Psoas muscle (tissue), 8 donors: Measurements from ENCODE around the gene BRD9. TPM values are rescaled to one million over a fixed set of nuclear protein-coding genes. Genes with fewer than 3 reads are reported as not detected.
"Not testable (repeated sequence)": the region's sequence is repeated elsewhere in the genome, so short reads cannot be mapped to it uniquely, and the experiment has no call there.

ENCODE experiments used
- ATAC-seq, 4 donors: fragments of 200-7000 bp; cut with Tn5 transposase; one replicate each; pipeline ENCODE4 v1.9.1; 2020; ENCODE audit warnings: moderate library complexity in 3 of 4, mild to moderate bottlenecking in 2 of 4
- DNase-seq, 2 donors: peaks; one replicate each; pipeline ENCODE4 v3.0.0-alpha.2; 2020
- H3K27ac ChIP-seq: fragments of 200-600 bp; one replicate; pipeline ENCODE4 v1.8.0; 2022
- H3K27me3 ChIP-seq, 3 donors: fragments of 200-600 bp in 1 of 3; one replicate each; pipeline versions ENCODE4 v1.6.1 to v1.8.0; 2013 to 2022; ENCODE audit warnings: low read length in 2 of 3, mild to moderate bottlenecking in 2 of 3, moderate library complexity in 1 of 3; ENCODE audit not compliant: insufficient read depth in 3 of 3
- H3K36me3 ChIP-seq, 2 donors: fragments of 200-600 bp in 1 of 2; one replicate each; pipeline versions ENCODE4 v1.6.1 to v1.8.0; 2013 to 2022; ENCODE audit warnings: low read depth in 1 of 2, mild to moderate bottlenecking in 1 of 2, moderate library complexity in 1 of 2; ENCODE audit not compliant: insufficient read depth in 1 of 2
- H3K4me1 ChIP-seq: fragments of 200-600 bp; one replicate; pipeline ENCODE4 v1.8.0; 2022
- H3K4me3 ChIP-seq: fragments of 200-600 bp; one replicate; pipeline ENCODE4 v1.8.0; 2022; ENCODE audit warnings: mild to moderate bottlenecking
- H3K9me3 ChIP-seq: fragments of 200-600 bp; one replicate; pipeline ENCODE4 v1.8.0; 2022
- WGBS, 3 donors: extraction: QIAGEN DNeasy Blood & Tissue Kit; methylation state at CpG; one replicate each; pipeline versions ENCODE4 v1.1.6 to v1.1.7; 2013; 5-methylcytosine and 5-hydroxymethylcytosine counted together
- intact Hi-C, 2 donors: fragments of 100-400 bp; cut with DNase I; formaldehyde crosslinking; loops; one replicate each; pipeline versions ENCODE4 v1.11.0 to v1.14.2; 2022
- polyA plus RNA-seq, 3 donors: library from polyadenylated mRNA; stranded (reverse); fragments of 200-250 nt; gene quantifications; one replicate each; pipeline ENCODE4 v1.2.3, GENCODE V29; 2013
- total RNA-seq, 4 donors: library from RNA; stranded (reverse); fragmentation: NEBNext Ultra II Directional in 2 of 4; extraction: Animal tissue kit (Norgen Biotek cat#: 25700) in 2 of 4; gene quantifications; one replicate each; pipeline versions ENCODE4 v1.2.1 to v1.2.4, GENCODE V29; 2021 to 2023
- donor health status: healthy with polysubstance abuse.
- donor health status: DM: no; HTN: no; CAD: no; lungs with moderate emphysema.
- donor health status: Bipolar disorder and iron deficiency.
- donor health status: healthy.
- donor health status: DM: yes; HTN: yes; CAD: no.
- donor health status: DM: no; HTN: no; CAD: no.
- donor health status: DM: no; HTN: no; CAD: no.
- donor health status: DM: yes; HTN: yes; CAD: no.

BRD9 gene
- total and polyA plus RNA-seq, 7 donors = 18.7 to 28.0 (median 22.6) TPM

DNA sequence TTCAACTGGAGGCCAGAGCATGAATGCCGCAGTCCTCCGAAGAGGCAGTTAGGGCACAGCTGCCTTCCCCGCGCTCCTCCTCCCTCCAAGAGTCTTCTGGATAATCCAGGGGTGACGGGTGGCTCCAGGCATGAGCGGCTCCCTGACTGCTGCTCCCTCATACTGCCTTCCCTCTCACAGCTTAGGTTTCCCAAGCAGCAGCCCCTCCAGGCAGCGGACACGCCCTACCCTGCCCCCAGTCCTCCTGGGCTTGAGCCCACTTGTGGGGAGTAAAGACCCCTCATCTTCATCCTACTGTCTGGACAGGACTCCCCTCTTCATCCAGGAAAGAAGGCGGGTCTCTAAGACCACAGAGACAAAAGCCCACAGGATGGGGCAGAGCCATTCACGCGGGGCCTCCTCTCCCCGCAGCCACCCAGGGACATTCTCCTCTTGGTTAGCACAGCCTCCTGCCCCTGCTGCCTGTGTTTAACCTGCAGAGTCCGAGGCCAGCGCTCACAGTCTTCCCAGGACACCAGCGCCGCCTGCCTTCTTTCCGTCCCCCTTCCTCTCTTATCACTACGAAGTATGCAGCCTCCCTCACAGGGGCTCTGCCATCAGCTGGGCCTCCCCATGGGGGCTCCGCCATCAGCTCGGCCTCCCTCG, 47.4 kb downstream of the BRD9 start:
- H3K27ac ChIP-seq, H3K4me3 ChIP-seq, H3K36me3 ChIP-seq, H3K9me3 ChIP-seq, H3K27me3 ChIP-seq, H3K4me1 ChIP-seq: not testable (repeated sequence)
- DNase-seq (peak; percentile 11 to 48), ATAC-seq (peak in 1 of 4 donors; percentile 15)
- WGBS, 3 donors = 79 to 82% (median 79%) methylated on average over 11 to 13 of the region's 21 CpGs
- intact Hi-C loops = loop anchor here in 1 of 2 donors (10.0 kb wide), 1 partner anchor 80 kb away; no protein-coding TSS in a partner anchor

DNA sequence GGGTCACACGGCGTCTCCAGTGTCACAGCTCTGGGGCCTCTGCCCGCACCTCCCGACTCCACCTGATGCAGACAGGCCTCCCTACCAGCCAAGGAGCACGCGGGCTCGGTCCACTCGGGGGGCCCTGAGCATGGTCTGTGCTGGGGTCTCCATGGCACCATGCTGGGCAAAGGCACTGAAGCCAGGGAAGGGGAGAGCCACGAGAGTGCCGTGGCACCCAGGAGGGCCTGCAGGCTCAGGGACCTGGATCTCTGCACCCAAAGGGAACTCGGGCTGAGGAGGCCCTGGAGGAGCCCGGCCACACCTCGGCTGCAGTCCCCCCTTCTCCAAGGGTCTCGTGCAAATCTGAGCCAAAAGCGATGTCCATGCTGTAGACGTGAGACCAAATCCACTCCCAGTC, 48.2 kb downstream of the BRD9 start:
- H3K9me3 ChIP-seq, H3K27ac ChIP-seq, H3K27me3 ChIP-seq, H3K36me3 ChIP-seq, H3K4me1 ChIP-seq, H3K4me3 ChIP-seq: not testable (repeated sequence)
- WGBS, 3 donors = 88 to 89% (median 88%) methylated on average over 12 to 14 of the region's 16 CpGs
- ATAC-seq (peak in 1 of 4 donors; percentile 20), DNase-seq (peak; percentile 12 to 37)
- intact Hi-C loops = loop anchor here in 1 of 2 donors (10.0 kb wide), 1 partner anchor 80 kb away; no protein-coding TSS in a partner anchor

DNA sequence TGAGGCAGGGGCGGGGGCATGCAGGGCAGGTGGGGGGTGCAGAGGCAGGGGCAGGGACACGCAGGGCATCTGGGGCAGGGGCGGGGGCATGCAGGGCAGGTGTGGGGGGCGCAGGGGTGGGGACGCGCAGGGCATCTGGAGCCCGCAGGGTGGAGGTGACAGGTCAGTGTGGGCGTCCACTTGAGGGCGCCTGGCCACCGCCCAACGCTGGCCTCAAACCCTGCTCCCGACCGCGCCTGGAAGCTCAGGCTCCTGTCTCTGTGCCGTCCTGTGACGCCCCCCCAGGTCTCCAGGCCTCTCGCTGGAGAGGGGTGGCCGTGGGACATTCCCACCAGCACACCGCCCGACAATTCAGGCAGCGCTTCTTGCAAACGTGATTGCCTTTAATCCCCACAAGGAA, 48.7 kb downstream of the BRD9 start:
- not testable (repeated sequence) for H3K36me3 ChIP-seq, H3K27ac ChIP-seq, H3K9me3 ChIP-seq, H3K4me1 ChIP-seq, H3K27me3 ChIP-seq, H3K4me3 ChIP-seq
- DNase-seq (peak; percentile 14 to 42), ATAC-seq (peak in 2 of 4 donors; percentile 21 to 29)
- intact Hi-C loops = loop anchor here in 1 of 2 donors (10.0 kb wide), 1 partner anchor 79 kb away; no protein-coding TSS in a partner anchor
- WGBS, 3 donors = 83 to 87% (median 85%) methylated on average over 20 to 22 of the region's 22 CpGs

DNA sequence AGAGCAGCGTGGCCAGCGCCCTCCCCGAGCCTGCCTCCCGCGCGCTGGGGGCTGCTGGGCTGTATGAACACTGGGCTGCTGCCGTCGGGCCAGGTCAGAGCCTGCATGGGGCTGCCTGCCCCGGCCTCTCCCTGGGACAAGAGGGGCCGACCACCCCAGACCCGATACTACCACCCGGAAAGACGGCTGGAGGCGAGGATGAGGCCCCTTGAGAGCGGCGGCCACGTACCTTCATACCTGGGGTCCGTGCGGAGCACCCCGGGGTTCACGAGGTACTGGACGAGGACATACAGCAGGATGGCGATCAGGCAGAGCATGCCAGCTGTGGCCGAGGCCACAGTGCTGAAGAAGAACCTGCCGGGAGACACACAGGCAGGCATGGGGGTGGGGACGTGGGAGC, 49.2 kb downstream of the BRD9 start:
- not testable (repeated sequence) for ATAC-seq, H3K9me3 ChIP-seq
- WGBS, 3 donors = 93 to 97% (median 95%) methylated on average over 6 to 15 of the region's 26 CpGs

DNA sequence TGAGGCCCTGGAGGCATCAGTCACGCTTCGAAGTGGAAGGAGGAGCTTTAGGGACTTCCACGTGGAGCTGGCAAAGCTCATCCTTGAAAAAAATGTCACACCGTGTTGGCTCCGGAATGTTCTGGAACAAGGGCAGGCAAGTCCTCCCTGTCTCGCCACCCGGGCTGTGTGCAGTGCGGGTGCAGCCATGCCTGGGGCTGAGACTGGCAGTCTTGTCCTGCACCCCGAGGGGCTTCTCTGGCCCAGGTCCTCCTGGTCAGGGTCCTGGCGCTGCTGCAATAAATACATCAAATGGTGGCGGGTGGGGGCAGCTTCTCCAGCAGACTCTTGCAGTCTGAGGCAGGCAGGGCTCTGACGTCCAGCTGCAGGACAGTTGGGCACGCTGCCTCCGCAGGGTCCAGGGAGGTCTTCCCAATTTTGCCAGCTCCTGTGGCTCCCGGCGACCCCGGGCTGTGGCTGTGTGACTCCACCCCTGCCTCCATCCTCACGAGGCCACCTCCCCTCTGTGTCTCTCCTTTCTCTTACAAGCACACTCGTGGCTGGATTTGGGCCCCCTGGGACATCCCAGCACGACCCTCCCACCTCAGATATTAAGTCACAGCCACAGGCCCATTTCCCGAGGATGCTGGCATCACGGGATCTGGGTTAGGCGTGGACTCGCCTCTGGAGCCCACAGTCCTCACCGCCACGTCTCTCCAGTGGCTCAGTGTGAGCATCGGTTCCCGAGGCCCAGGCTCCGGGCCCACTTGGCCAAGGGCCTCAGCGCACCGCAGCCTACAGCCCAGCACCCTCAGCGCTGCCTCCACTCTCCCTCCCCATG, 50.0 kb downstream of the BRD9 start:
- H3K36me3 ChIP-seq, ATAC-seq, H3K4me3 ChIP-seq, H3K9me3 ChIP-seq, H3K4me1 ChIP-seq, H3K27ac ChIP-seq, H3K27me3 ChIP-seq: not testable (repeated sequence)
- 77 to 84% (median 82%) methylated on average over 25 to 29 of the region's 32 CpGs for WGBS, 3 donors
- intact Hi-C loops = loop anchor here in 1 of 2 donors (10.0 kb wide), 1 partner anchor 78 kb away; no protein-coding TSS in a partner anchor
- DNase-seq = peak; percentile 17 to 36

More for the DNA sequence above, 49.2 kb downstream of the BRD9 start:
- not testable (repeated sequence) for H3K27ac ChIP-seq, H3K36me3 ChIP-seq, H3K27me3 ChIP-seq, H3K4me3 ChIP-seq, H3K4me1 ChIP-seq
- peak in 1 of 2 donors; percentile 46 for DNase-seq
- intact Hi-C loops = loop anchor here in 1 of 2 donors (10.0 kb wide), 1 partner anchor 79 kb away; no protein-coding TSS in a partner anchor

DNA sequence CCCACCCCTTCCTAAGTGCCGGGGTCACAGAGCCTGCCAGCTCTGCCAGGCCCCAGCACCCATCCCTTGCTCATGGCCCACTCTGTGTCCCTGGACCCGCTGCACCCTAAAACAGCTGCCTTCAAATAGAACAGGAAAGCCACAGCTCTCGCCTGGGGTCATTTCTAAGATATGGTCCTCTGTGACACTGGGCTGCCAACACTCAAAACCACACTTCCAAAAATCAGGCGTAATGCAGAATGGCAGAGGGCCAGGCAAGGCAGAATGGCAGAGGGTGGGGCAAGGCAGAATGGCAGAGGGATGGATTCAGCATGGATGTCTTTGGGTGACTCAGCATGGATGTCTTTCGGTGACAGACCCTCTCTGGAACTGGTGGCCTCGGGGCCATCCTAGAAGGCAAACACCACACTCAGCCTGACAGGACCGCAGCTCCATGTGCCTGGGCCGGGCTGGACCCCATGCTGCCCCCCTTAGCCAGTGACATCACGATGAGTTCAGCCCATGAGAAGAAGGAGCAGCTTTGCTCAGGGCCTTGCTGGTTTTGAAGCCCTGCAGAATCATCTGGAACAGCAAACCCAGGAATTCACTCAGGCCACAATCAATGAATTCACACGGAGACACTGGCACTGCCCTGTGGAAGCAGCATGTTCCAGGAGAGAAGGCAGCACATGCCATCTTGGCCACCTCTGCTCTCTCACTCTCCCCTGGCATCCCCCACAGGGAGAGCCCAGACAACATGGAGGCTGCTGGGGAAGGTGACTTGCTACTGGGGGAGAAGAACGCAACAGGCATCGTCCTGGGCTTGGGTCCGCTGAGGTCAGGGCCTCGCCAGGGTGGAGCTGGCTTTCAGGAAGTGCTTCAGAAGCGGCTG, 50.8 kb downstream of the BRD9 start:
- not testable (repeated sequence) for H3K27ac ChIP-seq, H3K4me1 ChIP-seq, H3K36me3 ChIP-seq, H3K9me3 ChIP-seq, ATAC-seq, H3K4me3 ChIP-seq, H3K27me3 ChIP-seq
- DNase-seq = peak; percentile 12 to 47
- WGBS, 3 donors = 80 to 89% (median 86%) methylated on average over 10 to 14 of the region's 15 CpGs
- intact Hi-C loops = loop anchor here in 1 of 2 donors (10.0 kb wide), 1 partner anchor 77 kb away; no protein-coding TSS in a partner anchor

DNA sequence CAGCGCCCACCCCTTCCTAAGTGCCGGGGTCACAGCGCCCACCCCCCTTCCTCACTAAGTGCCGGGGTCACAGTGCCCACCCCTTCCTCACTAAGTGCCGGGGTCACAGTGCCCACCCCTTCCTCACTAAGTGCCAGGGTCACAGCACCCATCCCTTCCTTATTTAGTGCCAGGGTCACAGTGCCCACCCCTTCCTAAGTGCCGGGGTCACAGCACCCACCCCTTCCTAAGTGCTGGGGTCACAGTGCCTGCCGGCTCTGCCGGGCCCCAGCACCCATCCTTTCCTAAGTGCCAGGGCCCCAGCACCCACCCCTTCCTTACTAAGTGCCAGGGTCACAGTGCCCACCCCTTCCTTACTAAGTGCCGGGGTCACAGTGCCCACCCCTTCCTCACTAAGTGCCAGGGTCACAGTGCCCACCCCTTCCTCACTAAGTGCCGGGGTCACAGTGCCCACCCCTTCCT, 51.6 kb downstream of the BRD9 start:
- 85 to 94% (median 92%) methylated on average over 9 to 10 of the region's 10 CpGs for WGBS, 3 donors
- not testable (repeated sequence) for ATAC-seq, H3K9me3 ChIP-seq, H3K36me3 ChIP-seq, DNase-seq, H3K4me3 ChIP-seq, H3K27me3 ChIP-seq, H3K4me1 ChIP-seq, H3K27ac ChIP-seq
- intact Hi-C loops = loop anchor here in 1 of 2 donors (10.0 kb wide), 1 partner anchor 76 kb away; no protein-coding TSS in a partner anchor

DNA sequence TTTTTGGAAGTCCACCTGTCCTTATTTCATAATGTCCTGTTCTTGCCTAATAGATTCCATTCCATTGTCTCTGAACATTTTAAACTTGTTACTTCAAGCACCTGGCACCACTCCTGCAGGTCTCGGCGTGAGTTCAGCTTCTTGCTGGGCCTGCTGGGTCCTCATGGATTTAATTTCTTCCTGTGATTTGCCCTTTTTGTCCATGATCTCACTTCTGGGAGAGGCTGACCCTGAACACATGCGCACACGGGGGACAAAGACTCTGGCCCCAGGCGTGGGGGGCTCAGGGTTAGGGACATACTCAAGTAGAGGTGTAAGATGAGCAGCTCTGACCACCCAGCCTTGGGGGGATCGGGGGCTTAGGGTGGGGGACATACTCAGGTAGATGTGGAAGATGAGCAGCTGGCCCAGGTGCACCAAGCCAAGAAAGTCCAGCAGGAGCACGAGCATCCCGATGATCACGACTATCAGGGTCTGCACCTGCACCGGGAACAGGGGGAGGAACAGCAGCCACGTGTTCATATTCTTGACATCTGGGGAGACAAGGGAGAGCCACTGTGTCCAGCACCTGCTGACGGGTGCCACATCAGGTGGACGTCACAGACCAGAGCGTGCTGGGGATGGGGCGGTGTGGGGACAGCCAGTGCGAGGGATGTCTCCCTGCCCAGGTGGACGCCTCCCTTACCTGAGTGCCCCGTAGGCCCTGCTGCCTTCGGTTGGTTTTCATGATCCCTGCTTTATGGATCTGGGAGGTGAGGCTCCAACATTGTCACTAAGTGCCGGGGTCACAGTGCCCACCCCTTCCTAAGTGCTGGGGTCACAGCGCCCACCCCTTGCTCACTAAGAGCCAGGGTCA, 52.3 kb downstream of the BRD9 start:
- WGBS, 3 donors = 87 to 93% (median 93%) methylated on average over 21 of the region's 21 CpGs
- H3K4me1 ChIP-seq, ATAC-seq, H3K36me3 ChIP-seq, H3K27ac ChIP-seq, H3K9me3 ChIP-seq, H3K27me3 ChIP-seq, H3K4me3 ChIP-seq: not testable (repeated sequence)
- intact Hi-C loops = loop anchor here in 1 of 2 donors (10.0 kb wide), 1 partner anchor 76 kb away; no protein-coding TSS in a partner anchor
- peak; percentile 17 to 46 for DNase-seq

DNA sequence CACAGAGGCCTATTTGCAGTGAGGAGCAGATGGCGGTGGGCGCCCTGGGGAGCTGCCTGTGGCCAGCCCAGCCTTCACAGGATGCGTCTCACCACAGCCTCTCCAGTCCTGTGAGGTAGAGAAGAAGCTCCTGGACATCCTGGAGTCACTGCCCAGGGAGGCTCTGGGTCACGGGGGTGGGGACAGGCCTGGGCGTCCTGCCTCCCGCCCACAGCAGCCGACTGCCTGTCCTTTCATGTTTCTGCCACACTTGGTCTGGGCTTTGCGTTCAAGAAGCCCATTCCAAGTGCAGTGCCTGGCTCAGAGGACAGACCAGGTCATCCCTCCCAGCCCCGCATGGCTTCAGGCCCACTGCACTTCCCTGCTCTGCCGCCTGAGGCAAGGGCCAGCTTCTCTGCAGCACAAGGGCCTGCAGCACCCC, 54.2 kb downstream of the BRD9 start:
- H3K27ac ChIP-seq, intact Hi-C loops, H3K4me3 ChIP-seq, H3K27me3 ChIP-seq, H3K4me1 ChIP-seq, H3K36me3 ChIP-seq, H3K9me3 ChIP-seq: not testable (repeated sequence)
- peak; percentile 50 to 78 (median 73) for ATAC-seq
- 75 to 79% (median 78%) methylated on average over 10 of the region's 10 CpGs for WGBS, 3 donors
- peak; percentile 40 to 51 for DNase-seq
